Mononuclear cell (primary cell): ENCODE data around the gene IRF7. TPM values are rescaled to one million over a fixed set of nuclear protein-coding genes. Genes with fewer than 3 reads are reported as not detected.

ENCODE experiments used
- total RNA-seq: library from RNA; depleted of rRNA; stranded (reverse); fragments of >200 nt; gene quantifications from one replicate; pipeline ENCODE4 v1.2.3, GENCODE V29; 2012

IRF7 gene
- total RNA-seq, 1 donor = 50.9 TPM

Other genes starting within 250 kb of the IRF7 start
- 0.21 TPM for gene B4GALNT4, start 246.5 kb downstream of the IRF7 start, total RNA-seq
- gene PKP3, start 221.7 kb downstream of the IRF7 start, total RNA-seq = not detected
- 50.9 TPM for gene SIGIRR, start 201.0 kb downstream of the IRF7 start, total RNA-seq
- gene ANO9, start 173.9 kb downstream of the IRF7 start, total RNA-seq = 19.9 TPM
- gene PTDSS2, start 165.7 kb downstream of the IRF7 start, total RNA-seq = 8.8 TPM
- 92.2 TPM for gene RNH1, start 108.7 kb downstream of the IRF7 start, total RNA-seq
- gene HRAS, start 80.4 kb downstream of the IRF7 start, total RNA-seq = 7.1 TPM
- 0.94 TPM for gene LRRC56, start 78.4 kb downstream of the IRF7 start, total RNA-seq
- gene LMNTD2, start 55.2 kb downstream of the IRF7 start, total RNA-seq = 2.1 TPM
- 16.6 TPM for gene RASSF7, start 55.0 kb downstream of the IRF7 start, total RNA-seq
- gene PHRF1, start 39.5 kb downstream of the IRF7 start, total RNA-seq = 25.1 TPM
- gene CDHR5, start 9.0 kb upstream of the IRF7 start, total RNA-seq = 0.10 TPM
- not detected for gene SCT, start 11.2 kb upstream of the IRF7 start, total RNA-seq
- 0.10 TPM for gene DRD4, start 21.3 kb upstream of the IRF7 start, total RNA-seq
- gene DEAF1, start 79.3 kb upstream of the IRF7 start, total RNA-seq = 30.7 TPM
- 8.3 TPM for gene TMEM80, start 79.9 kb upstream of the IRF7 start, total RNA-seq
- 2.1 TPM for gene EPS8L2, start 90.3 kb upstream of the IRF7 start, total RNA-seq
- 141 TPM for gene TALDO1, start 131.5 kb upstream of the IRF7 start, total RNA-seq
- 7.2 TPM for gene GATD1, start 161.5 kb upstream of the IRF7 start, total RNA-seq
- not detected for gene CEND1, start 174.1 kb upstream of the IRF7 start, total RNA-seq
- 3.5 TPM for gene SLC25A22, start 182.3 kb upstream of the IRF7 start, total RNA-seq
- 6.2 TPM for gene PIDD1, start 189.3 kb upstream of the IRF7 start, total RNA-seq
- gene RPLP2, start 194.0 kb upstream of the IRF7 start, total RNA-seq = 653 TPM
- gene PNPLA2, start 203.0 kb upstream of the IRF7 start, total RNA-seq = 81.0 TPM
- 0.84 TPM for gene CRACR2B, start 212.0 kb upstream of the IRF7 start, total RNA-seq
- gene CD151, start 217.0 kb upstream of the IRF7 start, total RNA-seq = 28.5 TPM
- 11.2 TPM for gene POLR2L, start 226.6 kb upstream of the IRF7 start, total RNA-seq
- 15.5 TPM for gene TSPAN4, start 226.9 kb upstream of the IRF7 start, total RNA-seq